Left ventricle myocardium inferior (tissue), 1 donor: ENCODE measurements around the gene SLC15A2. TPM values are rescaled to one million over a fixed set of nuclear protein-coding genes. Genes with fewer than 3 reads are reported as not detected.
A peak's percentile ranks its signal among the peaks of the same experiment; 100 is the strongest.

ENCODE experiments used
- DNase-seq: peaks from one replicate; pipeline ENCODE4 v3.0.0-alpha.2; 2020
- H3K27ac ChIP-seq: fragments of 200-600 bp; replicated peaks from 2 replicates; pipeline ENCODE4 v1.8.0; 2021
- H3K27me3 ChIP-seq: fragments of 200-600 bp; 2 replicates; pipeline ENCODE4 v1.8.0; 2021; ENCODE audit warnings: low read depth
- H3K36me3 ChIP-seq: fragments of 200-600 bp; 2 replicates; pipeline ENCODE4 v1.8.0; 2021
- H3K4me1 ChIP-seq: fragments of 200-600 bp; 2 replicates; pipeline ENCODE4 v1.8.0; 2021
- H3K4me3 ChIP-seq: fragments of 200-600 bp; 2 replicates; pipeline ENCODE4 v1.8.0; 2021; ENCODE audit warnings: mild to moderate bottlenecking, moderate library complexity
- H3K9me3 ChIP-seq: fragments of 200-600 bp; replicated peaks from 2 replicates; pipeline ENCODE4 v1.8.0; 2021
- CTCF ChIP-seq: fragments of 200-600 bp; IDR thresholded peaks from 2 replicates; pipeline ENCODE4 v1.8.0; 2021; ENCODE audit warnings: antibody characterized with exemption, mild to moderate bottlenecking, borderline replicate concordance
- intact Hi-C: fragments of 100-400 bp; cut with micrococcal nuclease; formaldehyde crosslinking; loops from one replicate; pipeline ENCODE4 v1.11.0; 2022
- total RNA-seq: library from RNA; stranded (reverse); fragmentation: NEBNext Ultra II Directional; extraction: Animal tissue kit (Norgen Biotek cat#: 25700); gene quantifications from one replicate; pipeline ENCODE4 v1.2.1, GENCODE V29; 2021
- donor health status: DM: no; HTN: yes; CAD: no; lungs with severe emphysema.

SLC15A2 gene
- total RNA-seq, 1 donor from 2014 or later = 4.6 TPM

- no peak for TF ChIP-seq CTCF
- H3K4me1 ChIP-seq = no peaks in the 10 kb centered on the region
- no peak for DNase-seq
- no peaks in the 10 kb centered on the region for H3K27me3 ChIP-seq
- H3K9me3 ChIP-seq = no peaks in the 10 kb centered on the region
- H3K27ac ChIP-seq = peak overlapping the region; percentile 47
- H3K36me3 ChIP-seq = peaks cover 1% of the 10 kb centered on the region
- intact Hi-C loops = no loop called here
- H3K4me3 ChIP-seq = peak overlapping the region; percentile 41
Measured at GRCh38 chr3:121913305-121913990, 19.2 kb downstream of the SLC15A2 start.

- Histone ChIP-seq H3K9me3 (no peaks in the 10 kb centered on the region), H3K4me3 (peak overlapping the region; percentile 41), H3K4me1 (no peaks in the 10 kb centered on the region), H3K27ac (peak overlapping the region; percentile 47), H3K36me3 (no peaks in the 10 kb centered on the region), H3K27me3 (no peaks in the 10 kb centered on the region)
- DNase-seq = no peak
- intact Hi-C loops = no loop called here
- no peak for TF ChIP-seq CTCF
Measured at GRCh38 chr3:121914081-121914998, 20.1 kb downstream of the SLC15A2 start.

GRCh38 chr3:121916189-121916588, 22.0 kb downstream of the SLC15A2 start:
- intact Hi-C loops = no loop called here
- no peaks in the 10 kb centered on the region for H3K36me3 ChIP-seq
- no peak overlapping the region for H3K27ac ChIP-seq
- H3K4me3 ChIP-seq = no peak overlapping the region
- no peaks in the 10 kb centered on the region for H3K27me3 ChIP-seq
- H3K9me3 ChIP-seq = no peaks in the 10 kb centered on the region
- no peaks in the 10 kb centered on the region for H3K4me1 ChIP-seq
- no peak for DNase-seq
- no peak for TF ChIP-seq CTCF

GRCh38 chr3:121918779-121919483, 24.7 kb downstream of the SLC15A2 start:
- no peak for TF ChIP-seq CTCF
- Histone ChIP-seq H3K4me3 (no peak overlapping the region), H3K4me1 (no peaks in the 10 kb centered on the region), H3K27me3 (no peaks in the 10 kb centered on the region), H3K27ac (no peak overlapping the region), H3K9me3 (no peaks in the 10 kb centered on the region), H3K36me3 (no peaks in the 10 kb centered on the region)
- DNase-seq = no peak
- intact Hi-C loops = no loop called here

- no peak for TF ChIP-seq CTCF
- intact Hi-C loops = no loop called here
- no peak overlapping the region for H3K27ac ChIP-seq
Measured at GRCh38 chr3:121924734-121925133, 30.5 kb downstream of the SLC15A2 start.

More at GRCh38 chr3:121924734-121925133, 30.5 kb downstream of the SLC15A2 start:
- no peak overlapping the region for H3K4me3 ChIP-seq
- DNase-seq = no peak
- no peaks in the 10 kb centered on the region for H3K4me1 ChIP-seq
- peaks cover 18% of the 10 kb centered on the region for H3K36me3 ChIP-seq
- H3K27me3 ChIP-seq = no peaks in the 10 kb centered on the region
- H3K9me3 ChIP-seq = no peaks in the 10 kb centered on the region
